ENCODE results near the gene MTG1. TPM values are rescaled to one million over a fixed set of nuclear protein-coding genes. Genes with fewer than 3 reads are reported as not detected.
A peak's percentile ranks its signal among the peaks of the same experiment; 100 is the strongest.

Gene MTG1
- total and polyA plus RNA-seq, 12 donors: 24.0 to 118 (median 48.8) TPM

DNA sequence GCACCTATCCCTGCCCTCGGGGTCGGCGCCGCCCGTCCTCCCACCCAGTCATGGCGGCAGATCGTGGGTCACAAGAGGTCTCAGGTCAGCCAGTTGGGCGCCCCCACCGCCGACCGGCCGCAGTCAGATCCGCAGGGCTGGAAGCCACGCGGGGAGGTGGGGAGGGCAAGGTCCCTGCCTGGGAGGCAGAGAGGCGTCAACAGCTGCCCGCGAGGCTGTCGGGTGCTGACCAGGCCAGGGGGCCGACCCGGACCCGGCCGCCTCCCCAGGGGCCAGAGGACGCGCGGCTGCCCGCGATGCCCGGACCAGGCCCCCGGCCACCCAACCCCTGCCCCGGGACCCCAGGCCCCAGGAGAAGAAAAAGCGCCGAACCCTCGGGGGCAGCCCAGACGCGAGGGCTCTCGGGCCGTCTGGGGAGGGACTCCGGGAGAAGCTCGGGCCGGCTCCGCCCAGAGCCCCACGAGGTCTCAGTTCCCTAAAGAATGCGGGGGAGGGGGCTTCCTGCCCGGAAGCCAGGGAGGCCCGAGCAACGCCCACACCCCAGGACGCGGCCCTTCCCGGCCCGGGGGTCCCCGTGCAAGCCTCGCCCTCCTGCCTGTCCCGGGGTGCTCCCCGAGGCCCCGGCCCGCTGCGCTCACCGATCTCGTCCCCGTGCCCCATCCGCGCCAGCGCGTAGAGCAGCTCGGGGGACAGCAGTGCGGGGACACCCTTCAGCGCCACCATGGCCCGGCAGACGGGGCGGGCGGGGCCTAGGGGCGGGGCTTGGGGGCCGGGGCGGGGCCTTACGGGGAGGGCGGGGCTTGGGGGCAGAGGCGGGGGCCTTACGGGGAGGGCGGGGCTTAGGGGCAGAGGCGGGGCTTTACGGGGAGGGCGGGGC is 36.4 kb upstream of the MTG1 start, which contains the start of gene FUOM:
Gene FUOM, minus strand, starts transcription at position 735 of the 877 bp plus-strand sequence. Its CDS starts 12 bp downstream, at position 723.
- peak within 1 kb of the TSS in 3 of 4 donors; percentile 25 to 80 (median 37) for H3K4me3 ChIP-seq
- 2 to 4% (median 3%) methylated on average over 5 to 83 of the region's 83 CpGs; no CpG with 5 or more reads in 1 of the 4 donors for WGBS, 4 donors
- peaks cover 0 to 5% of the 10 kb centered on the region in 2 donors for H3K36me3 ChIP-seq (replicated peaks in 1 of 2)
- H3K4me1 ChIP-seq (replicated peaks in 1 of 2): peaks cover 6 to 12% of the 10 kb centered on the region in 2 donors
- no peaks in the 10 kb centered on the region for H3K9me3 ChIP-seq (replicated peaks in 1 of 3)
- no peaks in the 10 kb centered on the region for H3K27me3 ChIP-seq
- intact Hi-C loops (cut with DNase I): no loop called here
- H3K27ac ChIP-seq: peak within 1 kb of the TSS in 2 of 5 donors; percentile 32 to 74
- TF ChIP-seq POLR2A (IDR thresholded peaks at IDR 0.05): peak in 1 of 2 donors; percentile 33
- peak in 1 of 6 experiments; percentile 4 for TF ChIP-seq CTCF (IDR thresholded peaks at IDR 0.05)
- DNase-seq: peak in 6 of 7 donors; percentile 41 to 58 (median 46)

DNA sequence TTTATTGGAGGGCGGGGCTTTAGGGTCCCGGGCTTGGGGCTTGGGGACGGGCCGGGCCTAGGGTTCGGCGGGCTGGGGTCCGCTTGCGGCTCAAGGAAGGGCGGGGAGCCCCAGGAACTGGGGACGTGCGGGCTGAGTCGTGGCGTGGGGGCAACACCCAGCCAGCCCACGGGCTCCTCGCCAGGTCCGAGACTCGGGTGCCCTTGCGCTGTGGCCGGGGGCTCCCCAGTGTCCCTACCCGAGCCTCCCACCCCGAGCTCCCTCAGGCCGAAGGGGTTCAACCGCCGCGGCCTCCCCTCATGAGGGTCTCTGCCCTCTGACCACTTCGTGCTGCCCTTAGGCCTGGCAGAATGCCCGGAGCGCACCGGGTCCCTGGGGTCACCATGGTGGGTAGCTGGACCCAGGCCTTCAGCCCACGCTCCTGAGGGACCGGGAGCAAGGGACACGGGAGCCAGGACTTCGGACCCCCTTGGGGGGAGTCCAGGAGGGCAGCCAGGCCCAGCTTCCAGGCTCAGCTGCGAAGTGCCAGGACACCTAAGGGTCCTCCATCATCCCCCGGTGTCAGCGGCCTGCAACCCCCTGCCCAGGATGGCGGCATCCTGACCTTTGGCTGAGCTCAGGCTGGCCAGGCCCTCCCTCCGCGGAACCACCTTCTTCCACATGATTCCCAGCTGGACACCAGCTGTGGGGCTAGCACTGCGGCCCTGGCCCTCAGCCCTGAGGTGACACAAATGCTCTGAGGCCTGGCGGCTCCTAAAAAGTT is 35.6 kb upstream of the MTG1 start:
- Histone ChIP-seq H3K9me3 (replicated peaks in 1 of 3) (no peaks in the 10 kb centered on the region), H3K4me1 (replicated peaks in 1 of 2) (peaks cover 6 to 12% of the 10 kb centered on the region in 2 donors), H3K4me3 (no peak overlapping the region), H3K36me3 (replicated peaks in 1 of 2) (peaks cover 0 to 11% of the 10 kb centered on the region in 2 donors), H3K27ac (peak overlapping the region in 1 of 5 donors; percentile 74), H3K27me3 (no peaks in the 10 kb centered on the region)
- no peak for DNase-seq
- TF ChIP-seq CTCF (IDR thresholded peaks at IDR 0.05) (no peak), POLR2A (IDR thresholded peaks at IDR 0.05) (no peak)
- 59 to 84% (median 80%) methylated on average over 8 to 41 of the region's 41 CpGs for WGBS, 4 donors
- intact Hi-C loops (cut with DNase I): no loop called here

- H3K36me3 ChIP-seq (replicated peaks in 1 of 2): peaks cover 0 to 15% of the 10 kb centered on the region in 2 donors
- H3K9me3 ChIP-seq (replicated peaks in 1 of 3): no peaks in the 10 kb centered on the region
- DNase-seq: no peak
- peak overlapping the region in 1 of 5 donors; percentile 74 for H3K27ac ChIP-seq
- TF ChIP-seq POLR2A (IDR thresholded peaks at IDR 0.05) (no peak), CTCF (IDR thresholded peaks at IDR 0.05) (no peak)
- no peak overlapping the region for H3K4me3 ChIP-seq
- no peaks in the 10 kb centered on the region for H3K27me3 ChIP-seq
- peaks cover 6 to 12% of the 10 kb centered on the region in 2 donors for H3K4me1 ChIP-seq (replicated peaks in 1 of 2)
- 81 to 87% (median 83%) methylated on average over 8 to 11 of the region's 11 CpGs for WGBS, 4 donors
- intact Hi-C loops (cut with DNase I): no loop called here
Observed at GRCh38 chr10:133358925-133359310, 35.0 kb upstream of the MTG1 start.

- no peak for TF ChIP-seq CTCF (IDR thresholded peaks at IDR 0.05)
- TF ChIP-seq POLR2A (IDR thresholded peaks at IDR 0.05): no peak
- Histone ChIP-seq H3K36me3 (replicated peaks in 1 of 2) (peaks cover 0 to 21% of the 10 kb centered on the region in 2 donors), H3K9me3 (replicated peaks in 1 of 3) (no peaks in the 10 kb centered on the region), H3K27ac (no peak overlapping the region), H3K4me1 (replicated peaks in 1 of 2) (peaks cover 6 to 12% of the 10 kb centered on the region in 2 donors), H3K4me3 (no peak overlapping the region), H3K27me3 (no peaks in the 10 kb centered on the region)
- WGBS, 4 donors: 35 to 61% (median 49%) methylated on average over 6 of the region's 6 CpGs
- no peak for DNase-seq
- intact Hi-C loops (cut with DNase I): no loop called here
Observed at GRCh38 chr10:133359554-133359971, 34.4 kb upstream of the MTG1 start.

Measured in adrenal gland (tissue), 12 donors.